ENCODE measurements around the gene TBC1D22B. TPM values are rescaled to one million over a fixed set of nuclear protein-coding genes. Genes with fewer than 3 reads are reported as not detected.
"Not testable (repeated sequence)": the region's sequence is repeated elsewhere in the genome, so short reads cannot be mapped to it uniquely, and the experiment has no call there.

Gene TBC1D22B
- total RNA-seq, 2 donors from 2014 or later: 6.5 to 8.7 TPM

DNA sequence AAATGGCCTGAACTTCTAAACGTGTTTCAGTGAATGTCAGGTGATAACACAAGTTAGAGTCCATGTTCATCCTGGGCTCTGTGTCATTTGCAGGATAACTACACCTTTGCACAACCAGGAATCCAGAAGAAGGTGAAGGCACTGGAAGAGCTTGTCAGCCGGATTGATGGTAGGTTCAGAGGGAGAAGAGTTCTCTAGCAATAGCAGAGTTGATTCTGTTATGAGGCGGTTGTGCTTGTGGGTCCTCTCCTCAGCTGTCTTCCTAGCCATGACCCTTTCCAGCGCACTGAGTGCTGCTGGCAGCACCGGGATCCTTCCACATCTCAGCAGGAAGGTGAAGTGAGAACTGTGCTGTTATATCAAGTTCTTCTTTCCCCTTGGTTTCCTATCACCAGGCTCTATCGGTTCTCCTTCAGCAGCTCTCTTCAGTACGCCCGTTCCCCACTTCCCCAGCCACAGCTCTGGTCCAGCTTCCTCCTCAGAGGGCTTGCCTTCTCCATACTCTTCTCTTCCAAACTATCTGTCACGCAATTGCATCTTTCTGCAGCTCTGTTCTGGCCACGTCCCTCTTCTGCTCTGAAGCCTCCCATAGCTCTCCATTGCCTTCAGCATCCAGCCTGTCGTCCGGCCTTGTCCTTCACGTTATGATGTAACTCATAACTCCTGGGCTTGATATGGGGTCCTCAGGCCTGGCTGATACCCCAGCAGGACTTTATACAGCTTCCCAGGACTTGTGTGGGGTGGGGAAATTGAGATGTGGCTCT, 56.3 kb downstream of the TBC1D22B start:
- no peak for DNase-seq
- intact Hi-C loops (cut with DNase I): no loop called here
- ATAC-seq: no peak

GRCh38 chr6:37314487-37315156, 57.0 kb downstream of the TBC1D22B start:
- ATAC-seq: peak in 1 of 2 donors; percentile 50
- intact Hi-C loops (cut with DNase I): no loop called here
- peak; percentile 46 for DNase-seq

GRCh38 chr6:37315157-37315515, 57.6 kb downstream of the TBC1D22B start:
- DNase-seq: no peak
- intact Hi-C loops (cut with DNase I): no loop called here
- ATAC-seq: no peak

DNA sequence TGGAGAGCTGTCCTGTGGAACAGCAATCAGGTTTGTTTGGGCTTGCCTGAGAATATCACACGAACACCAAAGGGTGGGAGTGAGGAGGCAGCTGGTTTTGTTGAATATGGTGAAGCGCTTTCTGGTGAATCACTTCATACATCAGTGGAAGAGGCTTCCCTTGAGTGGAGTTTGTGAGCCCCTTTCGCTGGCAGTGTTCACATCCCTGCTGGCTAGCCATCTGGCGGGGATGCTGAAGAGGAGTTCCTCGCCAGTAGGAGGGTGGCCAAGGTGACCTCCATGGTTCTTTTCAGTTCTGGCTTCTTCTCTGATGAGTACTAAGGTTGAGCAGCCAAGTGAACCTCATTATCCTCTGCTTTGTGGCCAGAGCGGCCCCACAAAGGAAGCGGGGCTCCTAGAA, 58.5 kb downstream of the TBC1D22B start:
- ATAC-seq (no peak), DNase-seq (no peak)
- intact Hi-C loops (cut with DNase I): no loop called here

GRCh38 chr6:37317312-37318038, 59.9 kb downstream of the TBC1D22B start:
- ATAC-seq: no peak
- no peak for DNase-seq
- intact Hi-C loops (cut with DNase I): no loop called here

- ATAC-seq (peak; percentile 9 to 43), DNase-seq (no peak)
- intact Hi-C loops (cut with DNase I): no loop called here
Measured at GRCh38 chr6:37319156-37319555, 61.6 kb downstream of the TBC1D22B start.

DNA sequence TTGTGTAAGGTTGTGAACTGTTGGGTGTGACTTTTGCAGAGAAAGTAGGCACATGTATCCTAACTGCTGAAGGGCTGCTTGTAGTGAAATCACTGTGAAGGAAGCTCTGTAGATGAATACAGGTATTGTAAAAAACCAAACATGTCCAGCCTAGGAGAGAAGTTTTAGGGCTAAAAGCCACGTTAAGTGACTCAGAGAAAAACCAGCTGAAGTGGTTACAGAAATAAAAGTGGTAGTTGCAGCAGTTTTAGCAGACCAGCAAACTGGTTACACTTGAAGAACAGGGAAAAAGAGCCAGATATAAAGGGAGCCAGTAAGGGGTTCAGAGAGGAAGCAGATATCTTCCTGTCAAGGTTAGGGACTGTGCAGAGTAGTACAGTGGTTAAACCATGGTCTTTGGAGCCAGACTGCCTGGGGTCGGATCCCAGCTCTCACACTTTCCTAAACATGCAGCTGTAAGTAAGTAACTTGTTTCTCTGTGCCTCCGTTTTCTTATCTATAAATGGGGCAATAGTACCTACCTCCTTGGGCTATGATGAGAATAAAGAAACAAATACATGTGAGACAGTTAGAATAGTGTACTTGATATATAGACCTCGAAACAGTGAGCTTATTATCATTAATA, 62.4 kb downstream of the TBC1D22B start:
- DNase-seq: no peak
- ATAC-seq: no peak
- intact Hi-C loops (cut with DNase I): loop anchor here in 1 of 2 donors (10.0 kb wide), 2 partner anchors 245 to 375 kb away; partner anchors contain the start of gene MDGA1

GRCh38 chr6:37320646-37321045, 63.1 kb downstream of the TBC1D22B start:
- intact Hi-C loops (cut with DNase I): loop anchor here in 1 of 2 donors (10.0 kb wide), 2 partner anchors 244 to 374 kb away; partner anchors contain the start of gene MDGA1
- ATAC-seq (no peak), DNase-seq (no peak)

- DNase-seq (no peak), ATAC-seq (peak in 1 of 2 donors; percentile 19)
- intact Hi-C loops (cut with DNase I): loop anchor here in 1 of 2 donors (10.0 kb wide), 2 partner anchors 244 to 374 kb away; partner anchors contain the start of gene MDGA1
Measured at GRCh38 chr6:37321101-37321500, 63.5 kb downstream of the TBC1D22B start.

DNA sequence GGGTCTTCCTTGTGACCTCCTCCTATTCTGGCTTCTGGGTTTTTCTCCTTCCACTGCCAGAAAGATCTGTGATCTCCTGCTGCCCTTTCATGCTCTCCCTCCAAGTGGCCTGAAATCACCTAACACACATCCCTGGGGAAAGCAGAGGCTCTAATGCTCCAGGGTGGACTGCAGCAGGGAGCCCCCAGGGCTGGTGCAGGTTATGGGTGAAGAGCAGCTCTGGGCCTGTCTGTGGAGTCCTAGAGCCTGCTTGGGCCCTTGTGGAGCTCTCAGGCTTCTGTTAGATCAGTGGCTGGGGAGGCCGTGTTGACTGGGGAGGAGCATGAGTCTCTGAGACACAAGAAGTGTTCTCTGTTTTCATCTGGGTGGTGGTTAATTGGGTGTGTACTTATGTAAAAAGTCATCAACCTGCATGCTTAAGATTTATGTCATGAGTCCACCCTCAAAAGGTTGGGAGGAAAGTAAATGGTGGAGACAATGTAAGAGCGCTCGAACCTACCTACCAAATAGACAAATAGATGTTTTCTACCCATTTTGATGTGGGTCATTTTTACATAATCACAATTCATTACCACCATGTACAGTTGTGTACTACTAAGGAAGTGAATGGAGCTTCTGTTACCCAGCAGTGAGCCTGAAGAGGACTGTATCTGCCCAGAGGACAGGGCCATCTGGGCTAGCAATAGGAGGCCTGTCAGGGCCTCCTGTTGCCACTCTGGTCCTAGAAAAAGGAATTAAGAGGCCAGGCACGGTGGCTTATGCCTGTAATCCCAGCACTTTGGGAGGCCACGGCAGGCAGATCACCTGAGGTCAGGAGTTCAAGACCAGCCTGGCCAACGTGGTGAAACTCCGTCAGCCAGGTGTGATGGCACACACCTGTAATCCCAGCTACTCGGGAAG, 64.2 kb downstream of the TBC1D22B start:
- no peak for DNase-seq
- no peak for ATAC-seq
- intact Hi-C loops (cut with DNase I): loop anchor here in 1 of 2 donors (10.0 kb wide), 2 partner anchors 243 to 373 kb away; partner anchors contain the start of gene MDGA1

DNA sequence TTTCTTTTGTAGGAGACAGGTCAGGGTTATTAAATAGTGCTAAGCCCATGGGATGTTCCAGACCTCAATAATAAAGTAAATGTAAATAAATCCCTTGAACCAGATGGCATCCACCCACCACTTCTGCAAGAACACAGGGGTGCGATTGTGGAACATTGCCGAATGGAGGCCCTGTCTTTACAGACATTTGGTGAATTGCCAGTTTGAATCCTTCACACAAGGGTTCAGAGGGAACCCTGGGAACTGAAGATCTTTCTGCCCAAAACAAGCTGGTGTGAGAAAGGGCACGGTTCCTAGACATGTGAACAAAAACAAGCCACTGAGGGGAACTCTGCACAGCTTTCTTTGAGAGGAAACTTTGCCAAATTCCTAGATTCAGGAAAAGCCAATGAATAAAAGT, 66.0 kb downstream of the TBC1D22B start:
- no peak for DNase-seq
- no peak for ATAC-seq
- intact Hi-C loops (cut with DNase I): loop anchor here in 1 of 2 donors (10.0 kb wide), 2 partner anchors 241 to 371 kb away; partner anchors contain the start of gene MDGA1

DNA sequence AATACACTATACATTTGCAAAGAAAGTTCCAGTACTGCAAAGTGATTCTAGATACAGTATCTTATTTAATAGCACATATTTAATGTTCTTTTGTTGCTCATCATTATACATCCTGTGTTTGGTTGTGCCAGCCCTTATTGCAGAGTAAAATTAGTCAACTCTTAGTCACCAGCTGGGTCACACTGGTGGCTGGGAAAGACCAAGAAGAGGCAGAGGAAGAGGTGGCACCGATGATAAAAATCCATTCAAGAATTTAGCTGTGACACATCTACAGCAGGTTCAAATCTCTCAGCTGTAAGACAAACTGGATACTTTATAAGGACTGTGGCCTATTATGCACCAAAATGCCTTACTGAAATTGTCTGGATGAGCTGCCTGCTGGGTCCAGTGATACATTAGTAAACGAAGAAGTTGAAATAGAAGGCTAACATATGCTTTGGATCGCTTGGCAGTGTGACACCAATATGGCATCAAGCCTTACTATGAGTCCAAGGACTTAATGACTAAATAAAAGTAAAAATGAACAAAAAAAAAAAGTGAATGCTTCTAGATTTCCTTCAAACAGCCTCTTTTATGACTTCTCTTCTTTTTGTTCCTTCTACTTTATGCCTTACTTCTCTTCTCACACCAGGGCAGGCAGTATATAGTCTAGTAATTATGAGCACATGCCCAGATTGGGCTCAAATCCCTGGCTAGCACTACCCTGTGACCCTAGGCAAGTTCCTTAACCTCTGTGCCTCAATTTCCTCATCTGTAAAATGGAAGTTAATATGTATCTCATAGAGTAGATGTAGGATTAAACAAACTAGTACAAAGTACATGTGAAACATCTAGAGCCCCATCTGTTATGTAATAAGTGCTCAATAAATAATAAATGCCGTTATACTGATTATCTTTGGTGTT, 66.8 kb downstream of the TBC1D22B start:
- DNase-seq (no peak), ATAC-seq (no peak)
- intact Hi-C loops (cut with DNase I): loop anchor here in 1 of 2 donors (10.0 kb wide), 2 partner anchors 240 to 370 kb away; partner anchors contain the start of gene MDGA1

GRCh38 chr6:37330345-37330744, 72.8 kb downstream of the TBC1D22B start:
- intact Hi-C loops (cut with DNase I); ATAC-seq; DNase-seq: not testable (repeated sequence)

DNA sequence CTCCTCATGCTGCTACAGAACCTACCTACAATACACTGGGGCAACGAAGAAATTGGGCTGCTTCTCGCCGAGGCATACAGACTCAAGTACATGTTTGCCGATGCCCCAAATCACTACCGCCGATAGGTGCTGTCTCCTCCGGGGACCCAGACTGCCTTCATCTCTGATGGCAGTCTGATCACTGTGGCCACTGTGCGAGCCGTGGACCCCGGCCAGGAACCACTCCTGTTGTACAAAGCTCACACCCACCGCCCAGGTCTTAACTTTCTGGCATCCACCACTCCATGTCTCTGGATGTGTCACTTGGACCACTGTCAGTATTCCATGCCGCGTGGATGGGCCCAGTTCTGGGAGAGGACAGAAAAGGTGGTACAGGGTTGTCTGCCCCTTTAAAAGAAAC, 73.5 kb downstream of the TBC1D22B start:
- ATAC-seq (no peak), DNase-seq (no peak)
- intact Hi-C loops (cut with DNase I): no loop called here

DNA sequence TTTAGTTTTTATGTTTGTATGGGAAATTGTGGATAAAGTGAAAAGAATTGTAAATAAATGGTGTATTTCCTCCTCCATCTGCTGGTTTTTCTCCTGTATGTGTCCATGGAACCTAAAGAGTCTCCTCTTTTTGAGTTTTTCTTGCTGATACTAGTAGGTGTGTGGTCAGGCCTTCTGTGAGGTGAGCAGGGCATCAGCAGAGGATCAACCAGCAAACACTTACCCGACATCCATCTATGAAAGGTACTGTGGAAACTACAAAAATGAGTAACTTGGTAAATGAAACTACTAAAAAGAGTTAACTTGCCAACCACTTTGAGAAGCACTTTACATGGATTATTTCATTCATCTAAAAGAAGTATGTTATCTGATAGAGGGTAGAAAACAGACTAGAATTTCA, 75.3 kb downstream of the TBC1D22B start:
- ATAC-seq (no peak), DNase-seq (no peak)
- intact Hi-C loops (cut with DNase I): no loop called here

DNA sequence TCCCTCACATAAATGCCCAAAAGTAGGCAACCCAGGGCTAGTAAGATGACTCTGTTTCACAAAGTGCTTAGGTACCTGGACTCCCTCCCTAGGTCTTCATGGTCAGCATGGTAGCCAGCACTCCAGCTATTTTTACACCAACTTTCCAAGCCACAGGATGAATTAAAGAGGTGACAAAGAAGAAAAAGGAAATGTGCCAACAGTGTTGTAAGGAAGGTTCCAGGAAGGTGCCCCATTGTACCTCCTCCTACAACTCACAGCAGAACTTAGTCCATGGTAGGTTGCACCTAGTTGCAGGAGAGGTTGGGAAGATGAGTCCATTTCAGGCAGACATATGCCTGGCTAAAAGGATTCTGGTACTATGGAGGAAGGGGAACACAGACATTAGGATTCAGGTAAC, 76.5 kb downstream of the TBC1D22B start:
- intact Hi-C loops (cut with DNase I): no loop called here
- ATAC-seq (no peak), DNase-seq (no peak)

DNA sequence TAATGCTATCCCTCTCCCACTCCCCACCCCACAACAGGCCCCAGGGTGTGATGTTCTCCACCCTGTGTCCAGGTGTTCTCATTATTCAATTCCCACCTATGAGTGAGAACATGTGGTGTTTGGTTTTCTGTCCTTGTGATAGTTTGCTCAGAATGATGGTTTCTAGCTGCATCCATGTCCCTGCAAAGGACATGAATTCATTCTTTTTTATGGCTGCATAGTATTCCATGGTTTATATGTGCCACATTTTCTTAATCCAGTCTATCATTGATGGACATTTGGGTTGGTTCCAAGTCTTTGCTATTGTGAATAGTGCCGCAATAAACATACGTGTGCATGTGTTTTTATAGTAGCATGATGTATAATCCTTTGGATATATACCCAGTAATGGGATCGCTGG, 80.7 kb downstream of the TBC1D22B start:
- intact Hi-C loops (cut with DNase I); DNase-seq; ATAC-seq: not testable (repeated sequence)
